ENCODE data around the gene SLC18A3.
A peak's percentile ranks its signal among the peaks of the same experiment; 100 is the strongest.

The SLC18A3 gene

DNA sequence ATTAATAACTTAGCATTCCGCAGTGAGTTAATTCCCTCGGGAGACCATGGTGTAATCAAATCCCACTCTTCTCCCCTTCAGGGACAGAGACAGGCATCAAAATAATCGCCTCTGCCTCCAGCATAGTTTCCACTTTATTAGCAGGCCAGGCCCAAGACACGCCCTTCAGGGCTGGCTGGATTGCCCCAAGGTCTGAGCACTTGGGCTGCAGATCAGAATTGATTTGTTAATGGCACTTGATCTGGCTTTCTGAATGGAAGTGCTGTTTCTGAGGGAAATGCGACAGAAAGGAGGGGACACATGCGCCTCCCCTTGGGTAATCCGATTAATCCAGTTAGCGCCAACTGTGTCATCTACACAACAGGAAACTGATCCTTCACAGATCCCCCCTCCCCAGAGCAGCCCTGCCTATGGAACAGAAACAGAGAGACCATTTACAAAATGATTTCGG, 19.3 kb downstream of the SLC18A3 start:
- DNase-seq = no peak

GRCh38 chr10:49631975-49632374, 21.9 kb downstream of the SLC18A3 start:
- DNase-seq = no peak

DNA sequence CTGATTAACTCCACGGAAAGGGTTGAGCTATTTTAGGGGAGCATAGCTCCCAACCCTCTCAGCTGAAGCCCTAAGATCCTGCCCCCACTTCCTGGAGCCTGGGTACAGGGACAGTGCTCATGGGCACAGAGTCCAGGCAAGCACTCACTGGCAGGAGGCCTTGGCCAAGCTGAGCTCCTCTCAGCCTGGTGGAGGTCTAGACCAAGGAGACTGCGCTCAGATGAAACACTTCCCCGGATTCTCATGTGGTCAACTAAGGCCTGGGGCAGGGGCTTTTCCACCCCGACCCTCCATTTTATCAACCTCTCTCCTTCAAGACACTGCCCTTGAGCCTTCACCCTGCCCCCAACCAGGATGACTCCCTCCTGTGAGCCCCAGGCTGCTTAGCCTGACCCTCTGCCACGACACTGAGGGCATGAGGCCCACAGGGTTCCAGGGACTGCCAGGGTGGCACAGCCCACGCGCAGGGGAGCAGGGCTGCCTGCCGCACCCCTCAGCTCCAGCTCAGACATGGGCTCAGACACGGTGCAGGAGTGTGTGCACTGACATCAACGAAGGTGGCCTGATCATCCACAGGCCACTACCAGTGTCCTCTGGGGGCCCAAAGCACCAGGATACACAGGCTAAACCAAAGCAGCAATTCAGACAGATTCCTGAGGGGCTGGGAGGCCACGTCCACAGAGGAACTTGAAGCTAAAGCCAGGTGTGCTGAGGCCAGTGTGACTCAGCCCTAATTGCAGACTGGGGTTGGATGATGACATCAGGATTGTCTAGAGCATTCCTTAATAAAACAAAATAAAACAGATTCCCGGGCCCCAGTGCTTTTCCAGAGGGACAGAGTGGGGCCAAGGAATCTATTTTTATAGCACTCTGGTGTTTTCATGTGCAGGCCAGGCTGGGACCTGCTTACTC, 22.6 kb downstream of the SLC18A3 start:
- DNase-seq = no peak

DNA sequence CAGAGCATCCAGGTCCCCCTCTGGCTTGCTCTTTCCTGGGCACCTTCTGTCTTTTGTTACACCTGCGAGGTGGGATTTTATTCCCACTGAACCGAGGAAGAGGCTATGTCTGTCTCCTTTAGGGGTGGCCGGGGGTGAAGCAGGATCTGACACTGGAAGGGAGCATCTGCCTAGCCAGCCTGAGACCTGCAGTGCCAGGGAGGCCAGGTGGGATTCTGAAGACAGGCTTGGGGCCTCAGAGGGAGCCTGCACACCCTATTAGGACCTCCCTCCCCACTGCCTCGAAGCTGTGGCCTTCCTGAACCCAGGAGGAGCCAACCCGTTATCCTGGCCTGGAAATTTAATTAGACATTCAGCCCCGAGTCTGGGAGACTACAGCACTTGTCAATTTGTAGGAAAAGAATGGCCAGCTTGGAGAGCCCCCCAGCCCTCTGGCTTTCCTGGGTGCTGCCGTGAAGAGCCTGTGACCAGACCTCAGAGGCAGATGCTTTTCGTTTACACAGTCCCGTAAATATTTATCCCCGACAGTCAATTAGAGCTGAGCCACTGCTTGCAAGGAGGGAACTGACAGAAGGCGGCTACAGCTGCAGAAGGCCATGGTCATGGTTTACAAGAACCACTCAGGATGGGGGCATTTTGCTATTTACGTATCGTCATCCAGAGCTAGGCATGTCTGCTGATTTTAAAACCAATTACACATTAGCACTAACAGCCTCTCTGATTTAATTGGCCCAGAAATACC, 23.4 kb downstream of the SLC18A3 start:
- no peak for DNase-seq

GRCh38 chr10:49634069-49634660, 24.1 kb downstream of the SLC18A3 start:
- no peak for DNase-seq

DNA sequence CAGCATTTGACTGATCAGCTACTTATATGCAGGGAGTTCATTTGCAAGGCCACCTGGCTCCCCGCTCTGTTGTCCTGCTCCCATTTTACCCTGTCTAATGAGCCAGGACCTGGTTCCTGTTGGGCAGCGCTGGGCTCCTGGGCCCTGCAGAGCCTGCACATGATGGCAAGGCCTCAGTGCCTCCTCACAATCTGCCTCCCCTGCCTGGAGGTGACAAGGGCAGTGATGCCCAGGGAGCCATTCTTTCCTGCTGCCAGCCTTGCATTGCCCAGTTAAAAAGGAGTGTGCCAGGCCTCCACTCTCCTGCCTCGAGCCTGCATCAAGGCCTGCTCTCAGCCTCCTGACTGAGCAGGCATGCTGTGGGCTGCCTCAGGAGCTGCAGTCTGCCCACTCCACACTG, 32.2 kb downstream of the SLC18A3 start:
- DNase-seq = no peak

DNA sequence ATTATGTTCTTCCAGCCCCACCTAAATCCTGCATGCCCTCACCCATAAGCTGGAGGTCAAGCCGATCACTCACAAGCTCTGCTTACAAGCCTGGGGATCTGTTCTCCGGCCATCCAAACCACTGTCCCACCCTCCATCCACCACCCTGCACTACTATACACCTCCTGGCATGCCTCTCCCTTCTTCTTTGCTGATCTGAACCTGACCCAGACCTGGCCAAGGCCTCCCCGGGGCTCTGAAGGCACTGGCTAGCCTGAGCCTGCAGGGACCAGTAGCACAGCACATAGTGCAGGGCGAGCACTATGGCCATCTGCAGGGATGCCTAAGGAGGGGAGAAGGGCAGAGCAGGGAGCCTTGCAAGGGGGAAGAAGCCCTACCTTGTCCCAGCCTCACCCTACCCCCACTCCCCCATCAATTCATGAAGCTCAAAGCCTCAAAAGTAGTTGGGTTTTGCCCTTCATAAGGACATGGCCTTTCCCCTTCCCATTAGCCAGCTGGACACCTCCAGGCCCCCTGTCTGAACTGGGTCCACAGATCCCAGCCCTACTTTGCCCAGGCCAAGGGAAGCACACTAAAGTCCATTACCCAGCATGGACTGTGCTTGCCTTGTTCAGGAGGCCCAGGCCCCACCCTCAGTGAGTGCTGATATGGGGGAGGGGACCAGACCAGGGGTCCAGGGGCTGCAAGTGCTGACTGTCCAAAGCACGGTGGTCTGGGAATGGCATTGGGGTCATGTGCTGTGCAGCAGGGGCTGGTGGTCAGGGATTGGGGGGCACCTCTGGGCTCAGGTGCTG, 33.3 kb downstream of the SLC18A3 start:
- DNase-seq = no peak

DNA sequence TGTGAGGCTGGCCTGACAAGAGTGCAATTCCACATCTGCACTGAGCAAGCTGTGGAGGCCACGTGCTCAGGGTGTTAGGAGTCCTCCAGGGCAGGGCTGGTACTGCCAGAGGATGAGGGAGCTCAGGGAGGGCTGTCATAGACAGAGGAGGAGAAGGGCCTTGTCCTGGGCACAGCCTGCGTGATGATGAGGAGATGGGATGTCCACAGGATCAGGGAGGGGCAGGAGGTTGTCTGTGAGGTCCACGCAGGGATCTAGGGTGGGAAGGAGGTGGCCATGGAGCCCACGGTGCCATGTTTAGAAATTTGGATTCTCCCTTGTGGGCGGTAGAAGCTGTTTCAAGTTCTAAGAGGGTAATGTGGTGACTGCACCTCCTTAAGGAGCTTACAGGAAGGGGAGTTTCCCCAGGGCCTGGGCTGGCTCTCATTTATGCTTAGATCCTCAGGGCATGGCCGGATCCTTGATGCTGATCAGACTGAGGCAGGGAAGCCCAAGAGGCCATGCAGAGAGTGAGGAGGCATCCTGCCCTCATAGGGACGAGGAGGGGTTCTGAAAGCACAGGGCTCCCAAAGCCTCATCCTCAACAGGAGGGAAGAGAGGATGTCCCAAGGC, 34.0 kb downstream of the SLC18A3 start:
- DNase-seq = no peak

DNA sequence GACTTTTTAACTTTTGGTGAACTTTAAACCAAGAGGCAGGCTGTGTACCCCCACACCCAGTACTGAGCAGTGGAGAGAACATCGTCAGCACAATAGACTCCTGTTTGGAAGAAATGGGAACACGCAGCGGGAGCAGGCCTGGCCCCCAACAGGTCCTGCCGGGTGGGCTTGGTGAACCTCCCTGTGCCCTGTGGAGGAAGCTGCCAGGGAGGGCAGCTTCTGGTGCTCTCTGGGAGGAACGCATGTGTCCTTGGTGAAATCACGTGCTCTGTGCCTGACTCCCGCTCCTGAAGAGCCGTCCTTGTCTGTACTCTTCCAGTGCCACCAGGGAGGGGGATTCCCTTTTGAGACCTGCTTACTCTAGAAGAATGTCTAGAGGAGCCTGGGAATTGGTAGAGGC, 35.3 kb downstream of the SLC18A3 start:
- DNase-seq = no peak

DNA sequence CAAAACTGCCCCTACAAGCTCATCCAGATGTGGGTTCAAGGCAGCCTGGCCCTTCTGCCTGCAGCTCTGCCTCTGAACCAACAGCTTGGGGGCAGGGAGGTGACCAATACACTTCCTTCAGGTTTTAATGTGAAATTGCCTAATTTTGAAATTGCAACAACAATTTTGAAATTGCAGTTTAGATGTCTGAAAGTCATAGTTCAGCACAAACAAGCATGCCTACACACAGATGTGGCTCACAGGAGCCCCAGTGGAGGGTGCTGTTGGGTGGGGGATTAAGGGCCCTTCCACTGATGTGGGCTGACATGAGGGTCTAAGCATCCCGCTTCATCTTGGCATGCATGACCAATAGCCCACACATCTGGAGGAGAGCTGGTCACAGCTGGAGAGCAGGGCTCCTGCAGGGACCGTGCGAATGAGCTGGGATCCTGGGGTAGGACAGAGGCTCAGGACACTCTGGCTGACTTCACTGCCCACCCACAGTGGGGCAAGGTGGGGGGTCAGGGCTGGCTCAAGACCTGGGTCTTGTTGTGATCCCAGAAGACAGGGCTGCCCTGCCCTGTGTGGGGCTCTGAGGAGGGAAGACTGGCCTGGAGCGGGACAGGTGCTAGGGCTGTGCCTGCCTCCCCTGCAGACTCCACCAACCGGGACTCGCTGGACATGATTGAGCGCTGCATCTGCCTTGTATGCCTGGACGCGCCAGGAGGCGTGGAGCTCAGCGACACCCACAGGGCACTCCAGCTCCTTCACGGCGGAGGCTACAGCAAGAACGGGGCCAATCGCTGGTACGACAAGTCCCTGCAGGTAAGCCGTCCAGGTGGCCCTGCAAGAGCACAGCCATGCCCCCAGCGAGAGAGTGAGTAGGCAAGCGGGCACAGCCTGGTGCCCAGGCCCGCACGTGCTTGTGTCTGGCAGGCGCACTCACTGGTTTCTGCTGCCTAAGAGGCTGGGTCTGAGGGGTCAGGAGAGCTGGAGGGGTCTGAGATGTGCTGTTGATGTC, 36.1 kb downstream of the SLC18A3 start:
- no peak for DNase-seq

DNA sequence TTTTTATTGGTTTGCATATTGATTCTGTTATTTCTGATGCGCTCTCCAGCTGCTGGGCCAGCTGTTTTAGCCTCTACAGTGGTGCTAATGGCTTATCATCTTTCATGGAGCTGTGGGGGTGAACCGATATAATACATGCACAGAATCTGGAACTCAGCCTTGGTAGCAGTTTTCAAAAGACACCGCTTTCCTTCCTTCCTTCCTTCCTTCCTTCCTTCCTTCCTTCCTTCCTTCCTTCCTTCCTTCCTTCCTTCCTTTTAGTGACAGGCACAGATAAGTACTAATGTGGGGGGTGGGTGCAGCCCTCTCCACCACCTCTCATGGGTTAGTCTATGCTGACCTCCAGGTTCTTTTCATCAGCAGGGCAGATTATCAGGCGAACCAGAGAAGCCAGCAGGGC, 37.4 kb downstream of the SLC18A3 start:
- DNase-seq = no peak

DNA sequence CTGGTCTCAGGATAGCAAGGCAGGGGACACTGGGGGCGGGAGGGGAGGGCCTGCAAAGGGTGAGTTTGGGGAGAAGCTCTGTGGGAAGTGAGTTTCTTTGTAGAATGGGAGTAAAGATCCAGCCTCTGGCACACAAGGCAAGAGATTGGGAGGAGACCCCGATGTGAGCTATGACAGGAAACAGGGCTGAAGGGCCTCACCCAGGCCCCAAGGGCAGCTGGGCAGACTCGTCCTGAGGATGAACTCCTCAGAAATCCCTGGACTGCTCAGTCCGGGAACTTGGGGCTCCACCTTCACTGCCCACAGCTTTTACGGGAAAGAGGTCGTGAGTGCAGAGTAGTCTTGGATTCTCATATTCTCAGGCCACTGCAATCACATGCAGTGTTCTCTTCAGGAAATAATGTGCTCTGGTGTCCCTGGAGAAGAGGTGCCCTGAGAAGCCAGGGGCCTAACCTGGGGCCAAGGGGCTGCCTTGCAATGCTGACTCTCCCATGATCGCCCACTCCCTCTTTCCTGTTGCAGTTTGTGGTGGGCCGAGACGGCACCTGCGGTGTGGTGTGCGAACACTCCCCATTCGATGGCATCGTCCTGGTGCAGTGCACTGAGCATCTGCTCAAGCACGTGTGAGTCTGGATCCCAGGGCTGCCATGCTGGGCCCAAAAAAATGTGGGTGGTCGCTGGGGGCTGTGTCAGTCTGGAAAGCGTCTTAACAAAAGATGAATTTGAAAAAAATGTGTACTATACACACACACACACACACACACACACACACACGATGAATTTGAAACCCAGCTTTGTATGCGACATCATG, 38.1 kb downstream of the SLC18A3 start:
- no peak for DNase-seq

DNA sequence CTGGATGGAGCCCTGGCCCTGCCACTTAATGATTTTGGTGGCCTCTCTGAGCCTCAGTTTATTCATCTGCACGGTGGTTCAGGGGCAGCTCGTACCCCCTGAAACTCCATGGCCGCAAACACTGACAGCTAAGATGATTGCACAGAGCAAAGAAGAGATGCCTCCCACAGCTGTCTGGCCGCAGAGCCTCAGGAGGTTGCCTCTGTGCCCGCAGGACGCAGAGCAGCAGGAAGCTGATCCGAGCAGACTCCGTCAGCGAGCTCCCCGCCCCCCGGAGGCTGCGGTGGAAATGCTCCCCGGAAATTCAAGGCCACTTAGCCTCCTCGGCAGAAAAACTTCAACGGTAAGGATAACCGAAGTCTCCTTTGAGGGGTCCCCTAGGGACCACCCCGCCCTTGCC, 39.2 kb downstream of the SLC18A3 start:
- peak; percentile 49 for DNase-seq

GRCh38 chr10:49649936-49650723, 40.0 kb downstream of the SLC18A3 start:
- no peak for DNase-seq

- DNase-seq = no peak
These were observed 40.6 kb downstream of the SLC18A3 start for GRCh38 chr10:49650724-49651034.

GRCh38 chr10:49651039-49651835, 41.1 kb downstream of the SLC18A3 start:
- DNase-seq = no peak

GRCh38 chr10:49651917-49652316, 41.8 kb downstream of the SLC18A3 start:
- DNase-seq = no peak

DNA sequence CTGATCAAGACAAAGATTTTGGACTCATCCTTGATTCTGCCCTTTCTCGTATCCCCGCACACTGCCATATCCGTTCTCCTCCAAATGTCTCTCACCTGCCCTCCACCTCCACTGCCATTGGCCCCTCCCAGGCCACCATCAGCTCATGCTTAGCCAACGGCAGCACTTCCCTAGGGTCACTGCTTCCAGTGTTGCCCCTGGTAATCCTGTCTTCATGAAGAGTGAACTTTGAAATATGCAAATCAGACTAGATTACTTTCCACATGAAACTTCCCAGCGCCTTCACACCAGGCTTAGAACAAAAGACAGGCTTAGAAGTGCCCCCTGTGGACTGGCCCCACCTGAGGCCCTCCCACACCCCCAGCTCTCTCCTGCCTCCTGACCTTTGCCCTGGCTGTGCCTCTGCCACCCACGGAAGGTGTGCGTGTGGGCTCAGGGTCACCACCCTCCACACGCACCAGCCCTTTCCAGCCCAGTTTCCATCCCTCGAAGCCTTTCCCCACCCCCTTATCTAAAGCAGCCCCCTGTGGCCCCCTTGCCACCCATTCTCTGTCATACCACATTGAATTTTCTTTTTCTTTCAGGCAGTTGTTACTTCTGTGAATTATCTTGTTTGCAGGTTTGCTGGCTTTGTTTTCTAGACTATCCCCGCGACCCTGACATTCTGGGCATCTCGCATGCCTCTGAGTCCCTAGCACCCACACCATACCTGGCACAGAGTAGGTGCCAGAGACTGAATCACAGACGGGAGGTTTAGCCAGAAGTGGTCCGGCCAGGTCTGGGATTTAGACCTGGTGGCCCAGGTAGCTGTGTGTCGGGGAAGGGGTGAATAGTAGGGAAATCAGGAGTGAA, 42.5 kb downstream of the SLC18A3 start:
- DNase-seq = no peak

Data from stimulated activated CD8-positive, alpha-beta memory T cell treated with anti-CD3 and anti-CD28 coated beads, Interleukin-4, amount 100 ng/mL, for 48 hours (primary cell).